Measurements from ENCODE around the gene BRME1.

Gene BRME1

GRCh38 chr19:13937479-13938300 is 31.8 kb upstream of the BRME1 start:
- Histone ChIP-seq H3K4me3 (ENCODE audit: extremely low read depth, insufficient read depth, low read length, poor library complexity, severe bottlenecking) (no peak overlapping the region), H3K36me3 (ENCODE audit: control insufficient read depth, insufficient read depth, low read length) (no peaks in the 10 kb centered on the region), H3K4me1 (ENCODE audit: control insufficient read depth, insufficient read depth, low read length, poor library complexity, severe bottlenecking) (peaks cover 13% of the 10 kb centered on the region), H3K9me3 (ENCODE audit: control insufficient read depth, low read length) (peaks cover 4% of the 10 kb centered on the region), H3K27ac (ENCODE audit: low read depth, low read length, severe bottlenecking) (no peak overlapping the region)
- 40 to 44% methylated on average over 13 to 22 of the region's 29 CpGs for WGBS, 2 experiments (ENCODE audit: insufficient coverage in 2 of 2)

DNA sequence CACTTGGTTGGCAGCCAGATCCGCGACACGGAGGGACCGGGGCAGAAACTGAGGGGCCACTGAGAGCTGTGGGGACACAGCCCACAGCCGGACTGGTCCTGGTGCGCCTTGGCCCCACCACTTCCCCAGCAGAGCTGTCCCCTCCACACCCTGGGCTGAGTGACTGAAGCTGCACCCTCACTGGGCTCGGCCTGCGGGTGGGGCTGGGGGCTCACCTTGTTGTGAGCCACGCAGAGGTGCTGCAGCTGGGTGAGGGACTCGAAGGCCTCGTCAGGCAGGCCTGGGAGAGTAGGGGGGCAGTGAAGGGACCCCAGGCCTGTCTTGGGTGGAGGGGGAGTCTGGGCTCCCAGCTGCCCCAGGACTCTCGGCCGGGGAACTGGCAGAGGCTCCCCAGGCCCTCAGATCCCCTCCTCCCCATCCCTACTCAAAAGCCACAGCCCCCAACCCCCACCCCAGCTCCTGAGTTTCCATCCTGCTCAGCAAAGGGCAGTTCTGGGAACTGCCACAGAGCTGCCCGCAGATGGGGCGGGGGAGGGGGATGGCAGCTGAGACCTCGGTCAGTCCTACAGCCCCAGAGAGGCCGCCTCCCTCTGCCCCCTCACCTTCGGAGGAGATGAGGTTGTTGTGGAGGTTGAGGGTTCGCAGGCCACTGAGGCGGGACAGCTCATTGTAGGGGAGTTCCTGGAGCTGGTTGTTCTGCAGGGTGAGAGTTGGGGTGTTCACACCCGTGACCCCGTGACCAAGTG is 30.0 kb upstream of the BRME1 start:
- peaks cover 13% of the 10 kb centered on the region for H3K4me1 ChIP-seq (ENCODE audit: control insufficient read depth, insufficient read depth, low read length, poor library complexity, severe bottlenecking)
- no peaks in the 10 kb centered on the region for H3K9me3 ChIP-seq (ENCODE audit: control insufficient read depth, low read length)
- H3K27ac ChIP-seq (ENCODE audit: low read depth, low read length, severe bottlenecking): no peak overlapping the region
- H3K4me3 ChIP-seq (ENCODE audit: extremely low read depth, insufficient read depth, low read length, poor library complexity, severe bottlenecking): no peak overlapping the region
- H3K36me3 ChIP-seq (ENCODE audit: control insufficient read depth, insufficient read depth, low read length): no peaks in the 10 kb centered on the region
- 86 to 91% methylated on average over 6 to 7 of the region's 22 CpGs for WGBS, 2 experiments (ENCODE audit: insufficient coverage in 2 of 2)

GRCh38 chr19:13934785-13935109 is 28.8 kb upstream of the BRME1 start:
- Histone ChIP-seq H3K4me3 (ENCODE audit: extremely low read depth, insufficient read depth, low read length, poor library complexity, severe bottlenecking) (no peak overlapping the region), H3K9me3 (ENCODE audit: control insufficient read depth, low read length) (no peaks in the 10 kb centered on the region), H3K4me1 (ENCODE audit: control insufficient read depth, insufficient read depth, low read length, poor library complexity, severe bottlenecking) (peaks cover 13% of the 10 kb centered on the region), H3K27ac (ENCODE audit: low read depth, low read length, severe bottlenecking) (no peak overlapping the region), H3K36me3 (ENCODE audit: control insufficient read depth, insufficient read depth, low read length) (peaks cover 2% of the 10 kb centered on the region)
- whole genome bisulfite sequencing, 2 experiments (ENCODE audit: insufficient coverage in 2 of 2): 91 to 96% methylated on average over 2 of the region's 2 CpGs

- H3K36me3 ChIP-seq (ENCODE audit: control insufficient read depth, insufficient read depth, low read length): peaks cover 6% of the 10 kb centered on the region
- H3K27ac ChIP-seq (ENCODE audit: low read depth, low read length, severe bottlenecking): no peak overlapping the region
- H3K9me3 ChIP-seq (ENCODE audit: control insufficient read depth, low read length): no peaks in the 10 kb centered on the region
- 94 to 96% methylated on average over 25 to 42 of the region's 42 CpGs for WGBS, 2 experiments (ENCODE audit: insufficient coverage in 2 of 2)
- H3K4me1 ChIP-seq (ENCODE audit: control insufficient read depth, insufficient read depth, low read length, poor library complexity, severe bottlenecking): peaks cover 11% of the 10 kb centered on the region
- no peak overlapping the region for H3K4me3 ChIP-seq (ENCODE audit: extremely low read depth, insufficient read depth, low read length, poor library complexity, severe bottlenecking)
Measured at GRCh38 chr19:13932911-13933393, 27.0 kb upstream of the BRME1 start.

DNA sequence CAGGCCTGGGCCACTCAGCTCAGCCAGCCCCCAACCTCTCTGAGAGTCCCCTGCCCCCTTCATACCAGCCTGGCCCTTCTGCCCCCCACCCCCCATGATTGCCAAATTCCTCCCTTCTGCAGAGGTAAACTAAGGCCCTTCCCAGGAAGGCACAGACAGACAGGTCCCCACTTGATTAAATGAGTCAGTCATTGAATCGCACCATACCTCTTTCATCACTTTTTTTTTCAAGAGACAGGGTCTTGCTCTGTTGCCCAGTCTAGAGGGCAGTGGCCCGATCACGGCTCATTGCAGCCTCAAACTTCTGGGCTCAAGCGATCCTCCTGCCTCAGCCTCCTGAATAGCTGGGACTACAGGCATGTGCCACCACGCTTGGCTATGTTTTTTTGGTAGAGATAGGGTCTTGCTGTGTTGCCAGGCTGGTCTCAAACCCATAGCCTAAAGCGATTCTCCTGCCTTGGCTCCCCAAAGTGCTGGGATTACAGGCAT is 26.3 kb upstream of the BRME1 start:
- Histone ChIP-seq H3K27ac (ENCODE audit: low read depth, low read length, severe bottlenecking) (no peak overlapping the region), H3K4me3 (ENCODE audit: extremely low read depth, insufficient read depth, low read length, poor library complexity, severe bottlenecking) (no peak overlapping the region), H3K36me3 (ENCODE audit: control insufficient read depth, insufficient read depth, low read length) (peaks cover 9% of the 10 kb centered on the region), H3K4me1 (ENCODE audit: control insufficient read depth, insufficient read depth, low read length, poor library complexity, severe bottlenecking) (peaks cover 7% of the 10 kb centered on the region), H3K9me3 (ENCODE audit: control insufficient read depth, low read length) (no peaks in the 10 kb centered on the region)
- WGBS, 2 experiments (ENCODE audit: insufficient coverage in 2 of 2): 84 to 94% methylated on average over 3 to 6 of the region's 6 CpGs

- H3K27ac ChIP-seq (ENCODE audit: low read depth, low read length, severe bottlenecking): no peak overlapping the region
- WGBS, 2 experiments (ENCODE audit: insufficient coverage in 2 of 2): 93 to 95% methylated on average over 24 to 30 of the region's 30 CpGs
- peaks cover 7% of the 10 kb centered on the region for H3K4me1 ChIP-seq (ENCODE audit: control insufficient read depth, insufficient read depth, low read length, poor library complexity, severe bottlenecking)
- peaks cover 14% of the 10 kb centered on the region for H3K36me3 ChIP-seq (ENCODE audit: control insufficient read depth, insufficient read depth, low read length)
- H3K4me3 ChIP-seq (ENCODE audit: extremely low read depth, insufficient read depth, low read length, poor library complexity, severe bottlenecking): no peak overlapping the region
- H3K9me3 ChIP-seq (ENCODE audit: control insufficient read depth, low read length): no peaks in the 10 kb centered on the region
Measured at GRCh38 chr19:13931391-13932148, 25.7 kb upstream of the BRME1 start.

DNA sequence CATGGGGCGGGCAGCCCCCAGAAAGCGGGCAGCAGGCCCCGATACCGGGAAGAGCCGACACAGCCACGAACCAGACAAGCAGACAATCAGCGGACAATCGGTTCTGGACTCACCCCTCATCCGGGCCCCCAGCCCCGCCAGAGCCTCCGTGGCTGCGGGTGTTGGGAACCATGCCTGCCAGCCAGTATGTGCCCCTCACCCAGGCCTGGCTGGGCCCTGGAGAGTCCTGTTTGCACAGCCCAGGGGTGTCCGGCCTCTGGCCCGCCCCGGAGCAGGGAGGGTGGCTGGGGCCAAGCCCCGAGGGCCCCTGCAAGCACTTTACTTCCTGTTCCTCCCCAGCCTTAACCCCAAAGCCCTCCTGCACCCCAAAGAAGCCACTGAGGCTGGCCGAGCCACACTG is 24.5 kb upstream of the BRME1 start:
- H3K4me3 ChIP-seq (ENCODE audit: extremely low read depth, insufficient read depth, low read length, poor library complexity, severe bottlenecking): no peak overlapping the region
- H3K27ac ChIP-seq (ENCODE audit: low read depth, low read length, severe bottlenecking): no peak overlapping the region
- no peaks in the 10 kb centered on the region for H3K9me3 ChIP-seq (ENCODE audit: control insufficient read depth, low read length)
- H3K4me1 ChIP-seq (ENCODE audit: control insufficient read depth, insufficient read depth, low read length, poor library complexity, severe bottlenecking): no peaks in the 10 kb centered on the region
- peaks cover 21% of the 10 kb centered on the region for H3K36me3 ChIP-seq (ENCODE audit: control insufficient read depth, insufficient read depth, low read length)
- 92 to 93% methylated on average over 13 to 17 of the region's 17 CpGs for WGBS, 2 experiments (ENCODE audit: insufficient coverage in 2 of 2)

- peaks cover 26% of the 10 kb centered on the region for H3K36me3 ChIP-seq (ENCODE audit: control insufficient read depth, insufficient read depth, low read length)
- H3K4me1 ChIP-seq (ENCODE audit: control insufficient read depth, insufficient read depth, low read length, poor library complexity, severe bottlenecking): no peaks in the 10 kb centered on the region
- 90 to 92% methylated on average over 11 to 12 of the region's 17 CpGs for WGBS, 2 experiments (ENCODE audit: insufficient coverage in 2 of 2)
- H3K4me3 ChIP-seq (ENCODE audit: extremely low read depth, insufficient read depth, low read length, poor library complexity, severe bottlenecking): no peak overlapping the region
- H3K27ac ChIP-seq (ENCODE audit: low read depth, low read length, severe bottlenecking): no peak overlapping the region
- no peaks in the 10 kb centered on the region for H3K9me3 ChIP-seq (ENCODE audit: control insufficient read depth, low read length)
Measured at GRCh38 chr19:13929956-13930355, 24.0 kb upstream of the BRME1 start.

DNA sequence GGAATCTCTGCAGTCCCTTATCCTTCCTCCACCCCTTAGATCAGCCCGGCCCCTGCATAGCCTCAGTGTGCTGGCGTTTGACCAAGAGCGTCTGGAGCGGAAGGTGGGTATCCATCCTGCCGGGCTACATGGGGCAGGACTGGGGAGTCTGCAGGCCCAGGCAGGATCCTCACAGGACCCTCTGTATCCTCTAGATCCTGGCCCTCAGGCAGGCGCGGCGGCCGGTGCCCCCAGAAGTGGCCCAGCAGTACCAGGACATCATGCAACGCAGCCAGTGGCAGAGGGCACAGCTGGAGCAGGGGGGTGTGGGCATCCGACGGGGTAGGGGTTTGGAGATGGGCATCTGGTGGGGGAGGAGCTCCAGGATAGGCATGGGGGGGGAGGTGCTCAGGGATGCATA is 23.4 kb upstream of the BRME1 start:
- H3K4me3 ChIP-seq (ENCODE audit: extremely low read depth, insufficient read depth, low read length, poor library complexity, severe bottlenecking): no peak overlapping the region
- 96 to 98% methylated on average over 4 to 9 of the region's 12 CpGs for WGBS, 2 experiments (ENCODE audit: insufficient coverage in 2 of 2)
- peaks cover 28% of the 10 kb centered on the region for H3K36me3 ChIP-seq (ENCODE audit: control insufficient read depth, insufficient read depth, low read length)
- H3K27ac ChIP-seq (ENCODE audit: low read depth, low read length, severe bottlenecking): no peak overlapping the region
- H3K9me3 ChIP-seq (ENCODE audit: control insufficient read depth, low read length): no peaks in the 10 kb centered on the region
- no peaks in the 10 kb centered on the region for H3K4me1 ChIP-seq (ENCODE audit: control insufficient read depth, insufficient read depth, low read length, poor library complexity, severe bottlenecking)

GRCh38 chr19:13926715-13927114 is 20.8 kb upstream of the BRME1 start:
- WGBS, 2 experiments (ENCODE audit: insufficient coverage in 2 of 2): 98 to 100% methylated on average over 1 to 5 of the region's 8 CpGs

More at GRCh38 chr19:13926715-13927114, 20.8 kb upstream of the BRME1 start:
- H3K9me3 ChIP-seq (ENCODE audit: control insufficient read depth, low read length): no peaks in the 10 kb centered on the region
- no peak overlapping the region for H3K4me3 ChIP-seq (ENCODE audit: extremely low read depth, insufficient read depth, low read length, poor library complexity, severe bottlenecking)
- H3K36me3 ChIP-seq (ENCODE audit: control insufficient read depth, insufficient read depth, low read length): peaks cover 35% of the 10 kb centered on the region
- no peaks in the 10 kb centered on the region for H3K4me1 ChIP-seq (ENCODE audit: control insufficient read depth, insufficient read depth, low read length, poor library complexity, severe bottlenecking)
- no peak overlapping the region for H3K27ac ChIP-seq (ENCODE audit: low read depth, low read length, severe bottlenecking)

All from mesodermal cell (in vitro differentiated cells).